GM19351 (cell line): ENCODE data around the gene FGF14.

Experiments
- ATAC-seq: cut with Tn5 transposase; IDR thresholded peaks from one replicate; pipeline ENCODE4 v1.9.1; 2021; ENCODE audit warnings: mild to moderate bottlenecking, moderate library complexity; ENCODE audit not compliant: unreplicated experiment

FGF14 gene

GRCh38 chr13:101700598-101700997, 701.2 kb downstream of the FGF14 start:
- ATAC-seq: no peak

- ATAC-seq: no peak
Observed at GRCh38 chr13:101698400-101698799, 703.4 kb downstream of the FGF14 start.

- no peak for ATAC-seq
Observed at GRCh38 chr13:101697745-101698144, 704.1 kb downstream of the FGF14 start.

GRCh38 chr13:101695870-101696516, 705.9 kb downstream of the FGF14 start:
- no peak for ATAC-seq

GRCh38 chr13:101691341-101691860, 710.4 kb downstream of the FGF14 start:
- no peak for ATAC-seq

- no peak for ATAC-seq
Observed at GRCh38 chr13:101690871-101691270, 711.0 kb downstream of the FGF14 start.

GRCh38 chr13:101686003-101686402, 715.8 kb downstream of the FGF14 start:
- ATAC-seq: no peak

GRCh38 chr13:101681834-101682233, 720.0 kb downstream of the FGF14 start:
- ATAC-seq: no peak

- no peak for ATAC-seq
Observed at GRCh38 chr13:101673360-101674105, 728.3 kb downstream of the FGF14 start.

GRCh38 chr13:101661839-101662238, 740.0 kb downstream of the FGF14 start:
- no peak for ATAC-seq
